K562 (cell line): Measurements from ENCODE around the gene RBMX. TPM values are rescaled to one million over a fixed set of nuclear protein-coding genes. Genes with fewer than 3 reads are reported as not detected.

Experiments
- ATF2 ChIP-seq: sonication (generic); formaldehyde crosslinking; IDR thresholded peaks from 2 replicates; pipeline ENCODE4 v1.8.1; 2022; ENCODE audit warnings: missing genetic modification reagents
- BCL6 ChIP-seq: fragments of 250-450 bp; sonication (Bioruptor Pico); IDR thresholded peaks from 2 replicates; pipeline ENCODE4 v1.4.0; 2020
- FOXJ3 ChIP-seq: sonication (generic); formaldehyde crosslinking; IDR thresholded peaks from 2 replicates; pipeline ENCODE4 v1.4.0; 2020; ENCODE audit warnings: mild to moderate bottlenecking, missing genetic modification reagents
- IRF2 ChIP-seq: sonication (generic); formaldehyde crosslinking; IDR thresholded peaks from 2 replicates; pipeline ENCODE4 v1.8.1; 2022; ENCODE audit warnings: mild to moderate bottlenecking, missing genetic modification reagents
- MED1 ChIP-seq: sonication (generic); formaldehyde crosslinking; IDR thresholded peaks from 2 replicates; pipeline ENCODE4 v1.8.1; 2023; ENCODE audit warnings: missing genetic modification reagents, borderline replicate concordance
- POLR2AphosphoS2 ChIP-seq: IDR thresholded peaks from 2 replicates; pipeline ENCODE4 v1.6.1; 2012; ENCODE audit warnings: low read length, improper control_type of control experiment
- POLR2H ChIP-seq: IDR thresholded peaks from 2 replicates; pipeline ENCODE4 v1.6.1; 2016; ENCODE audit warnings: missing genetic modification characterization, low read depth, mild to moderate bottlenecking, control low read depth, missing compliant biosample characterization, moderate library complexity
- TRIM24 ChIP-seq, 2 experiments: fragments of 450-650 bp; IDR thresholded peaks; 2 replicates each; pipeline ENCODE4 v1.6.1; 2016
- TSHZ1 ChIP-seq: fragments of 250-450 bp; sonication (Bioruptor Pico); IDR thresholded peaks from 2 replicates; pipeline ENCODE4 v1.4.0; 2020; ENCODE audit warnings: mild to moderate bottlenecking, moderate library complexity
- polyA plus RNA-seq, 8 experiments: library from polyadenylated mRNA; depleted of rRNA in 4 of 8; stranded (reverse) in 5 of 8; unstranded in 3 of 8; fragments of >200 nt; fragmentation: Nextera tagmentation in 2 of 8; fragmentation: Illumina TruSeq in 1 of 8; extraction: Ambion mirVana in 2 of 8; extraction: Trizol in 1 of 8; gene quantifications; 2 replicates each; pipeline versions ENCODE4 v1.2.1 to v1.2.3, GENCODE V29; 2011 to 2014; ENCODE audit warnings: inconsistent platforms in 1 of 8, missing spikeins in 1 of 8
- total RNA-seq, 7 experiments: library from RNA; depleted of rRNA in 6 of 7; stranded (reverse); fragments of >200 nt in 6 of 7; fragmentation: Illumina TruSeq in 2 of 7; extraction: Trizol in 2 of 7; gene quantifications; 2 replicates each; pipeline versions ENCODE4 v1.2.1 to v1.2.3, GENCODE V29; 2011 to 2021; ENCODE audit warnings: low replicate concordance in 1 of 7
- TF ChIP-seq, protein P1 (sequence below): fragments of 250-450 bp; sonication (Bioruptor Pico); IDR thresholded peaks from 2 replicates; pipeline ENCODE4 v1.4.0; 2020
- TF ChIP-seq, protein P2 (sequence below): fragments of 250-450 bp; sonication (Bioruptor Pico); IDR thresholded peaks from 2 replicates; pipeline ENCODE4 v1.5.0; 2020; ENCODE audit warnings: mild to moderate bottlenecking
- TF ChIP-seq, protein P3 (sequence below): fragments of 450-650 bp; IDR thresholded peaks from 2 replicates; pipeline ENCODE4 v1.6.1; 2017; ENCODE audit warnings: mild to moderate bottlenecking, moderate library complexity
- TF ChIP-seq, protein P4 (sequence below): fragments of 450-650 bp; formaldehyde crosslinking; IDR thresholded peaks from 2 replicates; pipeline ENCODE4 v1.4.0; 2022; ENCODE audit warnings: missing genetic modification characterization

RBMX gene
- total and polyA plus RNA-seq, 9 of the 15 experiments (the other 6 are each of a cell fraction or from before 2014, with no cell fraction given) = 405 to 671 (median 540) TPM

- TF ChIP-seq, protein P1, sequence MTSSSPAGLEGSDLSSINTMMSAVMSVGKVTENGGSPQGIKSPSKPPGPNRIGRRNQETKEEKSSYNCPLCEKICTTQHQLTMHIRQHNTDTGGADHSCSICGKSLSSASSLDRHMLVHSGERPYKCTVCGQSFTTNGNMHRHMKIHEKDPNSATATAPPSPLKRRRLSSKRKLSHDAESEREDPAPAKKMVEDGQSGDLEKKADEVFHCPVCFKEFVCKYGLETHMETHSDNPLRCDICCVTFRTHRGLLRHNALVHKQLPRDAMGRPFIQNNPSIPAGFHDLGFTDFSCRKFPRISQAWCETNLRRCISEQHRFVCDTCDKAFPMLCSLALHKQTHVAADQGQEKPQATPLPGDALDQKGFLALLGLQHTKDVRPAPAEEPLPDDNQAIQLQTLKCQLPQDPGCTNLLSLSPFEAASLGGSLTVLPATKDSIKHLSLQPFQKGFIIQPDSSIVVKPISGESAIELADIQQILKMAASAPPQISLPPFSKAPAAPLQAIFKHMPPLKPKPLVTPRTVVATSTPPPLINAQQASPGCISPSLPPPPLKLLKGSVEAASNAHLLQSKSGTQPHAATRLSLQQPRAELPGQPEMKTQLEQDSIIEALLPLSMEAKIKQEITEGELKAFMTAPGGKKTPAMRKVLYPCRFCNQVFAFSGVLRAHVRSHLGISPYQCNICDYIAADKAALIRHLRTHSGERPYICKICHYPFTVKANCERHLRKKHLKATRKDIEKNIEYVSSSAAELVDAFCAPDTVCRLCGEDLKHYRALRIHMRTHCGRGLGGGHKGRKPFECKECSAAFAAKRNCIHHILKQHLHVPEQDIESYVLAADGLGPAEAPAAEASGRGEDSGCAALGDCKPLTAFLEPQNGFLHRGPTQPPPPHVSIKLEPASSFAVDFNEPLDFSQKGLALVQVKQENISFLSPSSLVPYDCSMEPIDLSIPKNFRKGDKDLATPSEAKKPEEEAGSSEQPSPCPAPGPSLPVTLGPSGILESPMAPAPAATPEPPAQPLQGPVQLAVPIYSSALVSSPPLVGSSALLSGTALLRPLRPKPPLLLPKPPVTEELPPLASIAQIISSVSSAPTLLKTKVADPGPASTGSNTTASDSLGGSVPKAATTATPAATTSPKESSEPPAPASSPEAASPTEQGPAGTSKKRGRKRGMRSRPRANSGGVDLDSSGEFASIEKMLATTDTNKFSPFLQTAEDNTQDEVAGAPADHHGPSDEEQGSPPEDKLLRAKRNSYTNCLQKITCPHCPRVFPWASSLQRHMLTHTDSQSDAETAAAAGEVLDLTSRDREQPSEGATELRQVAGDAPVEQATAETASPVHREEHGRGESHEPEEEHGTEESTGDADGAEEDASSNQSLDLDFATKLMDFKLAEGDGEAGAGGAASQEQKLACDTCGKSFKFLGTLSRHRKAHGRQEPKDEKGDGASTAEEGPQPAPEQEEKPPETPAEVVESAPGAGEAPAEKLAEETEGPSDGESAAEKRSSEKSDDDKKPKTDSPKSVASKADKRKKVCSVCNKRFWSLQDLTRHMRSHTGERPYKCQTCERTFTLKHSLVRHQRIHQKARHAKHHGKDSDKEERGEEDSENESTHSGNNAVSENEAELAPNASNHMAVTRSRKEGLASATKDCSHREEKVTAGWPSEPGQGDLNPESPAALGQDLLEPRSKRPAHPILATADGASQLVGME (CRISPR knock-in tag) = no peak
- TF ChIP-seq BCL6 (CRISPR knock-in tag) = no peak
- peak; percentile 98 for TF ChIP-seq POLR2H (tag)
- TF ChIP-seq, protein P2, sequence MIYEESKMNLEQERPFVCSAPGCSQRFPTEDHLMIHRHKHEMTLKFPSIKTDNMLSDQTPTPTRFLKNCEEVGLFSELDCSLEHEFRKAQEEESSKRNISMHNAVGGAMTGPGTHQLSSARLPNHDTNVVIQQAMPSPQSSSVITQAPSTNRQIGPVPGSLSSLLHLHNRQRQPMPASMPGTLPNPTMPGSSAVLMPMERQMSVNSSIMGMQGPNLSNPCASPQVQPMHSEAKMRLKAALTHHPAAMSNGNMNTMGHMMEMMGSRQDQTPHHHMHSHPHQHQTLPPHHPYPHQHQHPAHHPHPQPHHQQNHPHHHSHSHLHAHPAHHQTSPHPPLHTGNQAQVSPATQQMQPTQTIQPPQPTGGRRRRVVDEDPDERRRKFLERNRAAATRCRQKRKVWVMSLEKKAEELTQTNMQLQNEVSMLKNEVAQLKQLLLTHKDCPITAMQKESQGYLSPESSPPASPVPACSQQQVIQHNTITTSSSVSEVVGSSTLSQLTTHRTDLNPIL (CRISPR knock-in tag) = no peak
- no peak for TF ChIP-seq FOXJ3 (CRISPR knock-in tag)
- no peak for TF ChIP-seq ATF2
- TF ChIP-seq TRIM24 (IDR thresholded peaks at IDR 0.05) = no peak
- no peak for TF ChIP-seq IRF2 (CRISPR knock-in tag)
- TF ChIP-seq, protein P3, sequence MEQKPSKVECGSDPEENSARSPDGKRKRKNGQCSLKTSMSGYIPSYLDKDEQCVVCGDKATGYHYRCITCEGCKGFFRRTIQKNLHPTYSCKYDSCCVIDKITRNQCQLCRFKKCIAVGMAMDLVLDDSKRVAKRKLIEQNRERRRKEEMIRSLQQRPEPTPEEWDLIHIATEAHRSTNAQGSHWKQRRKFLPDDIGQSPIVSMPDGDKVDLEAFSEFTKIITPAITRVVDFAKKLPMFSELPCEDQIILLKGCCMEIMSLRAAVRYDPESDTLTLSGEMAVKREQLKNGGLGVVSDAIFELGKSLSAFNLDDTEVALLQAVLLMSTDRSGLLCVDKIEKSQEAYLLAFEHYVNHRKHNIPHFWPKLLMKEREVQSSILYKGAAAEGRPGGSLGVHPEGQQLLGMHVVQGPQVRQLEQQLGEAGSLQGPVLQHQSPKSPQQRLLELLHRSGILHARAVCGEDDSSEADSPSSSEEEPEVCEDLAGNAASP = no peak
- TF ChIP-seq MED1 (CRISPR knock-in tag) = no peak
- peak; percentile 96; the same call in 1 of the 2 replicates for TF ChIP-seq POLR2AphosphoS2
- no peak for TF ChIP-seq TSHZ1 (CRISPR knock-in tag)
- TF ChIP-seq, protein P4, sequence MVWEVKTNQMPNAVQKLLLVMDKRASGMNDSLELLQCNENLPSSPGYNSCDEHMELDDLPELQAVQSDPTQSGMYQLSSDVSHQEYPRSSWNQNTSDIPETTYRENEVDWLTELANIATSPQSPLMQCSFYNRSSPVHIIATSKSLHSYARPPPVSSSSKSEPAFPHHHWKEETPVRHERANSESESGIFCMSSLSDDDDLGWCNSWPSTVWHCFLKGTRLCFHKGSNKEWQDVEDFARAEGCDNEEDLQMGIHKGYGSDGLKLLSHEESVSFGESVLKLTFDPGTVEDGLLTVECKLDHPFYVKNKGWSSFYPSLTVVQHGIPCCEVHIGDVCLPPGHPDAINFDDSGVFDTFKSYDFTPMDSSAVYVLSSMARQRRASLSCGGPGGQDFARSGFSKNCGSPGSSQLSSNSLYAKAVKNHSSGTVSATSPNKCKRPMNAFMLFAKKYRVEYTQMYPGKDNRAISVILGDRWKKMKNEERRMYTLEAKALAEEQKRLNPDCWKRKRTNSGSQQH = no peak
Observed at GRCh38 chrX:136880452-136881013, at the start of gene RBMX (continued).
